SK-N-SH (cell line): ENCODE data around the gene PAFAH1B1. TPM values are rescaled to one million over a fixed set of nuclear protein-coding genes. Genes with fewer than 3 reads are reported as not detected.
A peak's percentile ranks its signal among the peaks of the same experiment; 100 is the strongest.
"Not testable (repeated sequence)": the region's sequence is repeated elsewhere in the genome, so short reads cannot be mapped to it uniquely, and the experiment has no call there.

Experiments
- CTCF ChIA-PET: fragments of 300-600, 350-600 bp; formaldehyde crosslinking; extraction: SDS; loops from one replicate; lab custom pipeline; 2021; lab: Yijun Ruan, JAX
- POLR2A ChIA-PET: fragments of 350-600 bp; sonication (Branson Sonifier 250); formaldehyde crosslinking; extraction: SDS; loops from one replicate; lab custom pipeline; 2020; ENCODE audit warnings: antibody characterized with exemption, inconsistent platforms; lab: Yijun Ruan, JAX
- DNase-seq: peaks from one replicate; pipeline ENCODE4 v3.0.0; 2012
- H2AFZ ChIP-seq: fragments of 200-600 bp; sonication (generic); 2 replicates; pipeline ENCODE4 v1.8.1; 2016; ENCODE audit warnings: antibody characterized with exemption, mild to moderate bottlenecking, low read depth
- H3F3A ChIP-seq: fragments of 200-600 bp; sonication (generic); replicated peaks from 2 replicates; pipeline ENCODE3; 2016; ENCODE audit warnings: antibody characterized with exemption, mild to moderate bottlenecking; ENCODE audit not compliant: insufficient read depth
- H3K27ac ChIP-seq, 2 experiments: fragments of 200-500 bp in 1 of 2; fragments of 200-600 bp in 1 of 2; sonication (Bioruptor generic) in 1 of 2; sonication (generic), shearing (Covaris generic) in 1 of 2; 2 replicates each; pipeline versions ENCODE4 v1.5.1 to v1.6.1; 2014 to 2016; ENCODE audit warnings: low read depth in 2 of 2, inconsistent platforms in 1 of 2, low read length in 1 of 2, mild to moderate bottlenecking in 1 of 2, mixed read lengths in 1 of 2
- H3K27me3 ChIP-seq: fragments of 200-600 bp; sonication (generic), shearing (Covaris generic); 2 replicates; pipeline ENCODE4 v1.6.1; 2016; ENCODE audit warnings: mixed run types; ENCODE audit not compliant: insufficient read depth
- H3K36me3 ChIP-seq, 2 experiments: fragments of 200-500 bp in 1 of 2; fragments of 200-600 bp in 1 of 2; sonication (Bioruptor generic) in 1 of 2; sonication (generic) in 1 of 2; replicated peaks in 1 of 2; 2 replicates each; pipeline versions ENCODE3 to v1.5.1; 2014 to 2016; ENCODE audit warnings: low read length in 1 of 2, mild to moderate bottlenecking in 1 of 2; ENCODE audit not compliant: insufficient read depth in 2 of 2, control insufficient read depth in 1 of 2
- H3K4me1 ChIP-seq, 2 experiments: fragments of 200-500 bp in 1 of 2; fragments of 200-600 bp in 1 of 2; sonication (Bioruptor generic) in 1 of 2; sonication (generic), shearing (Covaris generic) in 1 of 2; 2 replicates each; pipeline versions ENCODE4 v1.5.1 to v1.6.1; 2014 to 2016; ENCODE audit warnings: low read depth in 1 of 2, low read length in 1 of 2, mixed run types in 1 of 2; ENCODE audit not compliant: insufficient read depth in 2 of 2, control insufficient read depth in 1 of 2
- H3K4me2 ChIP-seq: fragments of 200-600 bp; sonication (generic), shearing (Covaris generic); 2 replicates; pipeline ENCODE4 v1.6.1; 2017; ENCODE audit warnings: mixed run types
- H3K4me3 ChIP-seq, 2 experiments: fragments of 200-500 bp in 1 of 2; fragments of 200-600 bp in 1 of 2; sonication (Bioruptor generic) in 1 of 2; sonication (generic), shearing (Covaris generic) in 1 of 2; 2 replicates each; pipeline versions ENCODE4 v1.5.1 to v1.8.1; 2014 to 2016; ENCODE audit warnings: low read depth in 2 of 2, inconsistent platforms in 1 of 2, low read length in 1 of 2, mild to moderate bottlenecking in 1 of 2, mixed read lengths in 1 of 2, moderate library complexity in 1 of 2
- H3K79me2 ChIP-seq: fragments of 200-600 bp; sonication (generic); 2 replicates; pipeline ENCODE4 v1.8.1; 2017; ENCODE audit warnings: mild to moderate bottlenecking; ENCODE audit not compliant: insufficient read depth
- H3K9ac ChIP-seq: fragments of 200-600 bp; sonication (generic); 2 replicates; pipeline ENCODE4 v1.6.1; 2017; ENCODE audit warnings: mixed run types
- H3K9me2 ChIP-seq: fragments of 200-600 bp; sonication (generic); 2 replicates; pipeline ENCODE4 v1.6.1; 2017; ENCODE audit warnings: mixed run types
- H3K9me3 ChIP-seq: fragments of 200-600 bp; sonication (generic); 2 replicates; pipeline ENCODE4 v1.6.1; 2017; ENCODE audit warnings: mixed run types, mild to moderate bottlenecking, moderate library complexity
- H4K20me1 ChIP-seq: fragments of 200-600 bp; sonication (generic); 2 replicates; pipeline ENCODE4 v1.6.1; 2017; ENCODE audit warnings: mild to moderate bottlenecking, mixed run types; ENCODE audit not compliant: insufficient read depth
- JUND ChIP-seq: IDR thresholded peaks from 2 replicates; pipeline ENCODE4 v1.4.0; 2012
- MEF2A ChIP-seq: IDR thresholded peaks from 2 replicates; pipeline ENCODE4 v1.4.0; 2012; ENCODE audit warnings: low read depth, borderline replicate concordance
- NFIC ChIP-seq: IDR thresholded peaks from 2 replicates; pipeline ENCODE4 v1.4.0; 2012; ENCODE audit warnings: borderline replicate concordance
- POLR2AphosphoS5 ChIP-seq: IDR thresholded peaks from 2 replicates; pipeline ENCODE4 v1.6.1; 2012; ENCODE audit warnings: low read depth, low read length
- TAF1 ChIP-seq: IDR thresholded peaks from 2 replicates; pipeline ENCODE4 v1.6.1; 2012; ENCODE audit warnings: low read depth, mild to moderate bottlenecking, low read length, moderate library complexity, borderline replicate concordance
- WGBS: methylation state at CpG from one replicate; pipeline ENCODE4 v1.1.6; 2017; ENCODE audit warnings: low lambda C conversion rate; 5-methylcytosine and 5-hydroxymethylcytosine counted together
- polyA plus RNA-seq, 3 experiments: library from polyadenylated mRNA; depleted of rRNA; stranded (reverse); fragments of >200 nt; gene quantifications; 2 replicates each; pipeline ENCODE4 v1.2.3, GENCODE V29; 2012
- TF ChIP-seq, protein P1 (sequence below): IDR thresholded peaks from 2 replicates; pipeline ENCODE4; 2012
- TF ChIP-seq, protein P2 (sequence below): IDR thresholded peaks from 2 replicates; pipeline ENCODE4 v1.4.0; 2012; ENCODE audit warnings: low read depth, borderline replicate concordance

The PAFAH1B1 gene
- polyA plus RNA-seq, 1 of the 3 experiments (the other 2 are of a cell fraction) = 37.3 TPM

- TF ChIP-seq, protein P1, sequence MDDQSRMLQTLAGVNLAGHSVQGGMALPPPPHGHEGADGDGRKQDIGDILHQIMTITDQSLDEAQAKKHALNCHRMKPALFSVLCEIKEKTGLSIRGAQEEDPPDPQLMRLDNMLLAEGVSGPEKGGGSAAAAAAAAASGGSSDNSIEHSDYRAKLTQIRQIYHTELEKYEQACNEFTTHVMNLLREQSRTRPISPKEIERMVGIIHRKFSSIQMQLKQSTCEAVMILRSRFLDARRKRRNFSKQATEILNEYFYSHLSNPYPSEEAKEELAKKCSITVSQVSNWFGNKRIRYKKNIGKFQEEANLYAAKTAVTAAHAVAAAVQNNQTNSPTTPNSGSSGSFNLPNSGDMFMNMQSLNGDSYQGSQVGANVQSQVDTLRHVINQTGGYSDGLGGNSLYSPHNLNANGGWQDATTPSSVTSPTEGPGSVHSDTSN = no peak
- no peak for TF ChIP-seq MEF2A
- no peak for TF ChIP-seq TAF1
- TF ChIP-seq JUND = no peak
- TF ChIP-seq, all 33 proteins: peak for 0
These were observed 48.1 kb upstream of the PAFAH1B1 start (continued) for GRCh38 chr17:2545393-2545792.

DNA sequence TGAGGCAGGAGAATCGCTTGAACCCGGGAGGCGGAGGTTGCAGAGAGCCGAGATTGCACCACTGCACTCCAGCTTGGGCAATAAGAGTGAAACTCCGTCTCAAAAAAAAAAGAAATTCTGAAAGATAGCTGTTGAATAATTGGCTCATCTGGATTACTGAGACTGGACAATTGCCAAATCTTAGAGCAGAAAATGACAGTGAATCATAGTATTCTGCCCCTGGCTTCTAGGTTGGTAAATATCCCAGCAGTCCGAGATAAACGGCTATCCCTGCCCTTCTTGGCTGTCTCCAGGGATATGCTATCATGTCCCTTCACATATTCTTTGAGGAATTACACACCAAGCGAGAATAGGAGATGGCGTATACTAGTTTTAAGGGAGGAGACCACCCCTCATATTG is 46.3 kb upstream of the PAFAH1B1 start:
- H3K9ac ChIP-seq = no peak overlapping the region
- no peaks in the 10 kb centered on the region for H3K9me3 ChIP-seq
- H3K79me2 ChIP-seq = no peaks in the 10 kb centered on the region
- H3F3A ChIP-seq = no peaks in the 10 kb centered on the region
- WGBS = 57% methylated on average over 9 of the region's 9 CpGs
- H3K36me3 ChIP-seq = no peaks in the 10 kb centered on the region
- no peaks in the 10 kb centered on the region for H4K20me1 ChIP-seq
- ChIA-PET CTCF (no interaction called here), POLR2A (interaction anchor here (0.6 kb wide), 2 partner anchors 46 to 48 kb away, joined by 3 read pairs; partner anchors contain the start of gene PAFAH1B1)
- no peak overlapping the region for H3K4me2 ChIP-seq
- H3K27me3 ChIP-seq = no peaks in the 10 kb centered on the region; the same call in 1 of the 2 replicates
- H3K9me2 ChIP-seq = no peaks in the 10 kb centered on the region
- no peaks in the 10 kb centered on the region for H3K4me1 ChIP-seq
- DNase-seq = peak; percentile 54
- H2AFZ ChIP-seq = no peak overlapping the region
- H3K4me3 ChIP-seq = no peak overlapping the region
- no peak overlapping the region for H3K27ac ChIP-seq
- TF ChIP-seq POLR2AphosphoS5 = no peak
- TF ChIP-seq NFIC = peak; percentile 45; the same call in 1 of the 2 replicates
- TF ChIP-seq, protein P1 = peak; percentile 34; the same call in 1 of the 2 replicates
- TF ChIP-seq, protein P2, sequence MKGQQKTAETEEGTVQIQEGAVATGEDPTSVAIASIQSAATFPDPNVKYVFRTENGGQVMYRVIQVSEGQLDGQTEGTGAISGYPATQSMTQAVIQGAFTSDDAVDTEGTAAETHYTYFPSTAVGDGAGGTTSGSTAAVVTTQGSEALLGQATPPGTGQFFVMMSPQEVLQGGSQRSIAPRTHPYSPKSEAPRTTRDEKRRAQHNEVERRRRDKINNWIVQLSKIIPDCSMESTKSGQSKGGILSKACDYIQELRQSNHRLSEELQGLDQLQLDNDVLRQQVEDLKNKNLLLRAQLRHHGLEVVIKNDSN = no peak

- POLR2A ChIA-PET = interaction anchor here (0.7 kb wide), 1 partner anchor 8 kb away, joined by 3 read pairs; no protein-coding TSS in a partner anchor
- H3K4me2 ChIP-seq, H4K20me1 ChIP-seq, H3K27me3 ChIP-seq, H3K79me2 ChIP-seq, H3K9me3 ChIP-seq, H3K36me3 ChIP-seq, H3K9ac ChIP-seq, H3K4me3 ChIP-seq, DNase-seq, H3F3A ChIP-seq, H3K9me2 ChIP-seq, H3K27ac ChIP-seq, H2AFZ ChIP-seq, CTCF ChIA-PET, H3K4me1 ChIP-seq: not testable (repeated sequence)
- 85% methylated on average over 9 of the region's 9 CpGs for WGBS
These were observed 45.4 kb upstream of the PAFAH1B1 start for GRCh38 chr17:2548026-2548425.
